IMR-90 (cell line): Measurements from ENCODE around the gene ANKH. TPM values are rescaled to one million over a fixed set of nuclear protein-coding genes. Genes with fewer than 3 reads are reported as not detected.

Experiments used
- ATAC-seq: fragments of 200-7000 bp; cut with Tn5 transposase; 2 replicates; pipeline ENCODE4 v1.9.1; 2020; ENCODE audit warnings: low read depth, mild to moderate bottlenecking, moderate library complexity
- BruUV-seq: library from RNA; stranded (reverse); fragments of 400-500 nt; replicated peaks from 2 replicates; lab custom pipeline; 2021; lab: Mats Ljungman, UMichigan
- CTCF ChIA-PET: fragments of 300-600 bp; formaldehyde crosslinking; extraction: SDS; loops from one replicate; lab custom pipeline; 2021; ENCODE audit warnings: antibody characterized with exemption; lab: Yijun Ruan, JAX
- POLR2A ChIA-PET: fragments of 300-600 bp; sonication (Branson Sonifier 250); formaldehyde crosslinking; loops from one replicate; lab custom pipeline; 2022; ENCODE audit warnings: antibody characterized with exemption; ENCODE audit not compliant: unreplicated experiment; lab: Charles Lee
- DNase-seq: peaks from one replicate; pipeline ENCODE4 v3.0.0; 2013
- H2AFZ ChIP-seq: replicated peaks from 2 replicates; pipeline ENCODE3; 2013; ENCODE audit warnings: low read length, mild to moderate bottlenecking; ENCODE audit not compliant: poor library complexity
- H2AK5ac ChIP-seq: 2 replicates; pipeline ENCODE4 v1.6.1; 2013; ENCODE audit warnings: low read depth, low read length, inconsistent platforms
- H2AK9ac ChIP-seq: replicated peaks from 2 replicates; pipeline ENCODE3; 2013; ENCODE audit warnings: mild to moderate bottlenecking, low read depth, low read length, moderate library complexity; ENCODE audit not compliant: poor library complexity
- H2BK120ac ChIP-seq: 2 replicates; pipeline ENCODE4 v1.6.1; 2013; ENCODE audit warnings: low read depth, low read length, inconsistent platforms
- H2BK15ac ChIP-seq: 3 replicates; pipeline ENCODE4 v1.6.1; 2013; ENCODE audit warnings: low read depth, low read length, inconsistent platforms
- H2BK20ac ChIP-seq: 2 replicates; pipeline ENCODE4 v1.6.1; 2013; ENCODE audit warnings: low read depth, mild to moderate bottlenecking, inconsistent platforms, low read length, moderate library complexity
- H2BK5ac ChIP-seq: 2 replicates; pipeline ENCODE4 v1.6.1; 2013; ENCODE audit warnings: mild to moderate bottlenecking, low read depth, low read length, inconsistent platforms; ENCODE audit not compliant: poor library complexity, severe bottlenecking
- H3K14ac ChIP-seq: replicated peaks from 2 replicates; pipeline ENCODE4 v1.6.1; 2013; ENCODE audit warnings: low read depth, low read length, inconsistent platforms
- H3K18ac ChIP-seq: 2 replicates; pipeline ENCODE4 v1.6.1; 2013; ENCODE audit warnings: low read depth, low read length, control low read depth
- H3K23ac ChIP-seq: 2 replicates; pipeline ENCODE4 v1.6.1; 2013; ENCODE audit warnings: low read depth, low read length, inconsistent platforms
- H3K27ac ChIP-seq: 2 replicates; pipeline ENCODE4 v1.5.1; 2013; ENCODE audit warnings: mild to moderate bottlenecking, control low read depth, low read length; ENCODE audit not compliant: insufficient read depth
- H3K27me3 ChIP-seq: 2 replicates; pipeline ENCODE4 v1.6.1; 2013; ENCODE audit warnings: low read length; ENCODE audit not compliant: control insufficient read depth, insufficient read depth
- H3K36me3 ChIP-seq: 2 replicates; pipeline ENCODE4 v1.6.1; 2013; ENCODE audit warnings: low read length, mixed read lengths; ENCODE audit not compliant: control insufficient read depth, insufficient read depth
- H3K4ac ChIP-seq: 2 replicates; pipeline ENCODE4 v1.6.1; 2013; ENCODE audit warnings: low read depth, low read length, inconsistent platforms
- H3K4me1 ChIP-seq: 2 replicates; pipeline ENCODE4 v1.6.1; 2013; ENCODE audit warnings: low read length, mixed read lengths; ENCODE audit not compliant: control insufficient read depth, insufficient read depth
- H3K4me2 ChIP-seq: 2 replicates; pipeline ENCODE4 v1.6.1; 2013; ENCODE audit warnings: low read depth, mild to moderate bottlenecking, control low read depth, low read length, moderate library complexity
- H3K4me3 ChIP-seq: 2 replicates; pipeline ENCODE4 v1.5.1; 2013; ENCODE audit warnings: low read depth, mild to moderate bottlenecking, control low read depth, low read length, moderate library complexity; ENCODE audit not compliant: insufficient read depth
- H3K56ac ChIP-seq: 2 replicates; pipeline ENCODE4 v1.6.1; 2013; ENCODE audit warnings: low read length, inconsistent platforms; ENCODE audit not compliant: insufficient read depth; ENCODE audit errors: extremely low read depth
- H3K79me1 ChIP-seq, 2 experiments: 2 replicates each; pipeline ENCODE4 v1.6.1; 2013; ENCODE audit warnings: low read length in 2 of 2, inconsistent platforms in 1 of 2, low read depth in 1 of 2
- H3K9ac ChIP-seq: 2 replicates; pipeline ENCODE4 v1.6.1; 2013; ENCODE audit warnings: low read depth, low read length, control low read depth
- H3K9me1 ChIP-seq: 2 replicates; pipeline ENCODE4 v1.6.1; 2013; ENCODE audit warnings: low read length, inconsistent platforms; ENCODE audit not compliant: insufficient read depth
- H3K9me3 ChIP-seq: 2 replicates; pipeline ENCODE4 v1.6.1; 2013; ENCODE audit warnings: low read length; ENCODE audit not compliant: control insufficient read depth, insufficient read depth
- H4K20me1 ChIP-seq: 2 replicates; pipeline ENCODE4 v1.6.1; 2013; ENCODE audit warnings: low read length, inconsistent platforms; ENCODE audit not compliant: insufficient read depth
- H4K5ac ChIP-seq: 2 replicates; pipeline ENCODE4 v1.6.1; 2013; ENCODE audit warnings: mild to moderate bottlenecking, low read depth, low read length, control low read depth
- H4K8ac ChIP-seq, 2 experiments: 2 replicates each; pipeline ENCODE4 v1.6.1; 2013; ENCODE audit warnings: low read depth in 2 of 2, low read length in 2 of 2, control low read depth in 1 of 2, inconsistent platforms in 1 of 2
- H4K91ac ChIP-seq: 2 replicates; pipeline ENCODE4 v1.6.1; 2013; ENCODE audit warnings: low read depth, low read length, inconsistent platforms; ENCODE audit not compliant: insufficient read depth
- BHLHE40 ChIP-seq: fragments of 150-350 bp; IDR thresholded peaks from 2 replicates; pipeline ENCODE4 v1.6.1; 2016; ENCODE audit warnings: mild to moderate bottlenecking, low read depth, low read length
- CEBPB ChIP-seq: IDR thresholded peaks from 2 replicates; pipeline ENCODE4 v1.6.1; 2012; ENCODE audit warnings: low read depth, low read length, improper control_type of control experiment
- CHD1 ChIP-seq: IDR thresholded peaks from 2 replicates; pipeline ENCODE4 v1.6.1; 2012; ENCODE audit warnings: low read depth, low read length, improper control_type of control experiment
- CTCF ChIP-seq: conservative IDR thresholded peaks from 2 replicates; pipeline ENCODE4 v1.5.1; 2012; ENCODE audit warnings: mild to moderate bottlenecking, low read depth, low read length, improper control_type of control experiment
- ELK1 ChIP-seq: fragments of 150-350 bp; IDR thresholded peaks from 2 replicates; pipeline ENCODE4 v1.6.1; 2016; ENCODE audit warnings: low read depth, mild to moderate bottlenecking, low read length, moderate library complexity, borderline replicate concordance
- FOS ChIP-seq: fragments of 150-350 bp; IDR thresholded peaks from 2 replicates; pipeline ENCODE4 v1.6.1; 2016; ENCODE audit warnings: low read depth, low read length
- MAFK ChIP-seq: IDR thresholded peaks from 2 replicates; pipeline ENCODE4 v1.6.1; 2012; ENCODE audit warnings: low read depth, low read length, improper control_type of control experiment
- MAZ ChIP-seq: IDR thresholded peaks from 2 replicates; pipeline ENCODE4 v1.6.1; 2012; ENCODE audit warnings: low read depth, mild to moderate bottlenecking, low read length, improper control_type of control experiment, moderate library complexity, borderline replicate concordance
- MXI1 ChIP-seq: IDR thresholded peaks from 2 replicates; pipeline ENCODE4 v1.6.1; 2012; ENCODE audit warnings: low read depth, mild to moderate bottlenecking, low read length, moderate library complexity, borderline replicate concordance
- NFE2L2 ChIP-seq: fragments of 150-350 bp; IDR thresholded peaks from 2 replicates; pipeline ENCODE4 v1.6.1; 2016; ENCODE audit warnings: low read depth, mild to moderate bottlenecking, low read length
- POLR2A ChIP-seq: IDR thresholded peaks from 2 replicates; pipeline ENCODE4 v1.6.1; 2012; ENCODE audit warnings: mild to moderate bottlenecking, low read depth, low read length
- RAD21 ChIP-seq: IDR thresholded peaks from 2 replicates; pipeline ENCODE4 v1.6.1; 2012; ENCODE audit warnings: low read length, improper control_type of control experiment
- RCOR1 ChIP-seq: IDR thresholded peaks from 2 replicates; pipeline ENCODE4 v1.6.1; 2012; ENCODE audit warnings: mild to moderate bottlenecking, low read length, improper control_type of control experiment; ENCODE audit not compliant: insufficient replicate concordance
- RFX5 ChIP-seq: IDR thresholded peaks from 2 replicates; pipeline ENCODE4 v1.8.0; 2012; ENCODE audit warnings: low read depth, mild to moderate bottlenecking, low read length, moderate library complexity
- SMC3 ChIP-seq: fragments of 150-350 bp; IDR thresholded peaks from 2 replicates; pipeline ENCODE4 v1.6.1; 2016; ENCODE audit warnings: low read depth, mild to moderate bottlenecking, antibody characterized with exemption, low read length, moderate library complexity
- USF2 ChIP-seq: fragments of 150-350 bp; IDR thresholded peaks from 2 replicates; pipeline ENCODE4 v1.6.1; 2017; ENCODE audit warnings: mild to moderate bottlenecking, antibody characterized with exemption, low read length, low read depth
- WGBS, 2 experiments: methylation state at CpG; one replicate each; pipeline versions ENCODE4 v1.1.5 to v1.1.7; 2013; ENCODE audit warnings: missing lambda C conversion rate in 2 of 2; ENCODE audit not compliant: insufficient read length in 1 of 2; ENCODE audit errors: extremely low coverage in 2 of 2; 5-methylcytosine and 5-hydroxymethylcytosine counted together
- dilution Hi-C: fragments of 300-500 bp; cut with HindIII; formaldehyde crosslinking; loops from one replicate; pipeline ENCODE4 v1.14.3; 2018; ENCODE audit warnings: low sequenced_read_pairs; ENCODE audit not compliant: unreplicated experiment
- in situ Hi-C: fragments of 300-500 bp; cut with MboI; formaldehyde crosslinking; loops from 3 replicates; pipeline ENCODE4 v1.14.3; 2019; ENCODE audit warnings: low sequenced_read_pairs, inconsistent platforms, mixed read lengths
- intact Hi-C: fragments of 100-400 bp; cut with micrococcal nuclease; formaldehyde crosslinking; loops from 2 replicates; pipeline ENCODE4 v1.10.0; 2022
- polyA plus RNA-seq, 3 experiments: library from polyadenylated mRNA; depleted of rRNA; stranded (reverse); fragments of >200 nt; gene quantifications; 2 replicates each; pipeline ENCODE4 v1.2.3, GENCODE V29; 2012; ENCODE audit warnings: low replicate concordance in 1 of 3
- total RNA-seq: library from RNA; depleted of rRNA; stranded (reverse); fragments of >200 nt; gene quantifications from 2 replicates; pipeline ENCODE4 v1.2.3, GENCODE V29; 2012

ANKH gene
- total and polyA plus RNA-seq, 2 of the 4 experiments (the other 2 are of a cell fraction) = 5.2 to 17.2 TPM

GRCh38 chr5:14851050-14851419 lies 20.5 kb downstream of the ANKH start:
- H3K4me3 ChIP-seq = no peak overlapping the region
- peaks cover 6 to 10% of the 10 kb centered on the region in 2 experiments; a peak in 3 of 4 replicates for H3K79me1 ChIP-seq
- no peak overlapping the region for H3K4me2 ChIP-seq
- H3K56ac ChIP-seq = no peak overlapping the region
- no peak overlapping the region for H2BK15ac ChIP-seq
- intact Hi-C loops = no loop called here
- no peak overlapping the region for H2AK5ac ChIP-seq
- ATAC-seq (0 out of 2 replicates have a peak, but pooled peaks have one; percentile 21), DNase-seq (no peak)
- no peak overlapping the region for H2BK120ac ChIP-seq
- no peak overlapping the region for H3K4ac ChIP-seq
- no peaks in the 10 kb centered on the region for H3K27me3 ChIP-seq
- no peak overlapping the region for H4K5ac ChIP-seq
- H3K4me1 ChIP-seq = no peaks in the 10 kb centered on the region
- H3K27ac ChIP-seq = no peak overlapping the region
- H2AFZ ChIP-seq = no peak overlapping the region
- H3K18ac ChIP-seq = no peak overlapping the region
- H4K91ac ChIP-seq = no peak overlapping the region
- H4K20me1 ChIP-seq = peaks cover 3% of the 10 kb centered on the region; the same call in 1 of the 2 replicates
- no peak overlapping the region for H3K23ac ChIP-seq
- no peak overlapping the region for H2BK5ac ChIP-seq
- no peaks in the 10 kb centered on the region for H3K9me3 ChIP-seq
- TF ChIP-seq MAZ (no peak), MXI1 (no peak), FOS (no peak), RFX5 (no peak), CTCF (no peak), RAD21 (no peak), POLR2A (no peak), ELK1 (no peak), RCOR1 (no peak), CEBPB (no peak), MAFK (no peak), CHD1 (no peak), SMC3 (no peak), USF2 (no peak), NFE2L2 (no peak), BHLHE40 (no peak)
- H3K14ac ChIP-seq = no peak overlapping the region
- H3K9me1 ChIP-seq = peaks cover 10% of the 10 kb centered on the region; the same call in 1 of the 2 replicates
- no peaks in the 10 kb centered on the region for H3K36me3 ChIP-seq
- in situ Hi-C loops = no loop called here
- dilution Hi-C loops = no loop called here
- no TSS peak for BruUV-seq
- no peak overlapping the region for H4K8ac ChIP-seq
- POLR2A ChIA-PET = no interaction called here
- CTCF ChIA-PET = no interaction called here
- H2BK20ac ChIP-seq = no peak overlapping the region
- WGBS, 2 experiments = 80% methylated on average over 1 of the region's 5 CpGs; no CpG with 5 or more reads in 1 of the 2 experiments
- no peak overlapping the region for H2AK9ac ChIP-seq
- no peak overlapping the region for H3K9ac ChIP-seq
